Lower leg skin (tissue), 4 donors: ENCODE results near the gene ATG2B. TPM values are rescaled to one million over a fixed set of nuclear protein-coding genes. Genes with fewer than 3 reads are reported as not detected.
"Not testable (repeated sequence)": the region's sequence is repeated elsewhere in the genome, so short reads cannot be mapped to it uniquely, and the experiment has no call there.

Source experiments
- DNase-seq, 2 donors: peaks; one replicate each; pipeline ENCODE4 v3.0.0-alpha.2; 2019; ENCODE audit warnings: low spot score in 2 of 2
- H3K4me3 ChIP-seq: fragments of 200-600 bp; sonication (generic); 2 replicates; pipeline ENCODE4 v1.5.1; 2017; ENCODE audit warnings: mild to moderate bottlenecking, low read depth; ENCODE audit not compliant: poor library complexity, severe bottlenecking
- POLR2A ChIP-seq, 2 donors: fragments of 450-650 bp; IDR thresholded peaks; one replicate each; pipeline ENCODE4 v1.6.1; 2016 to 2017; ENCODE audit warnings: antibody characterized with exemption in 2 of 2, mild to moderate bottlenecking in 1 of 2, moderate library complexity in 1 of 2
- WGBS, 2 donors: methylation state at CpG; one replicate each; pipeline ENCODE4 v1.1.5; 2018; 5-methylcytosine and 5-hydroxymethylcytosine counted together
- intact Hi-C: fragments of 100-400 bp; cut with DNase I; formaldehyde crosslinking; loops from one replicate; pipeline ENCODE4 v1.15.0; 2023; ENCODE audit warnings: low total_unique reads
- total RNA-seq, 4 donors: library from RNA; depleted of rRNA; stranded (reverse); fragments of >200 nt; gene quantifications; one replicate each; pipeline ENCODE4 v1.1.0, GENCODE V29; 2016
- TF ChIP-seq, protein P1 (sequence below), 3 donors: fragments of 450-650 bp; IDR thresholded peaks; one replicate each; pipeline ENCODE4 v1.5.1; 2016; ENCODE audit warnings: antibody characterized with exemption in 3 of 3, mild to moderate bottlenecking in 3 of 3, moderate library complexity in 2 of 3

The ATG2B gene
- total RNA-seq, 4 donors from 2014 or later: 23.8 to 44.8 (median 30.9) TPM

DNA sequence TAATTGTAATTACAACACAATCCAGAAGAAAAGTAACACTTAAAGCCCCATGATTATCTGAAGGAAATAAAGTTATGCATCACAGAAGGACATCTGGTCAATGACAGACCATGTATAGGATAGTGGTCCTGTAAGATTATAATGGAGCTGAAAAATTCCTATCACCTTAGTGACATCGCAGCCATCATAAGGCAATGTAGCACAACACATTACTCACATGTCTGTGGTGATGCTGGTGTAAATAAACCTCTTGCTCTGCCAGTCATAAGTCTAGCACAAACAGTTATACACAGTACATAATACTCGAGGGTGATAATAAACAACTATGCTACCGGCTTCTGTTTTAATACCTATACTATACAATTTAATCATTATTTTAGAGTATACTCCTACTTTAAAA, 11.2 kb downstream of the ATG2B start:
- 86 to 94% methylated on average over 3 of the region's 3 CpGs for WGBS, 2 donors
- no peak for DNase-seq
- intact Hi-C loops: no loop called here
- H3K4me3 ChIP-seq: no peak overlapping the region
- TF ChIP-seq, protein P1, sequence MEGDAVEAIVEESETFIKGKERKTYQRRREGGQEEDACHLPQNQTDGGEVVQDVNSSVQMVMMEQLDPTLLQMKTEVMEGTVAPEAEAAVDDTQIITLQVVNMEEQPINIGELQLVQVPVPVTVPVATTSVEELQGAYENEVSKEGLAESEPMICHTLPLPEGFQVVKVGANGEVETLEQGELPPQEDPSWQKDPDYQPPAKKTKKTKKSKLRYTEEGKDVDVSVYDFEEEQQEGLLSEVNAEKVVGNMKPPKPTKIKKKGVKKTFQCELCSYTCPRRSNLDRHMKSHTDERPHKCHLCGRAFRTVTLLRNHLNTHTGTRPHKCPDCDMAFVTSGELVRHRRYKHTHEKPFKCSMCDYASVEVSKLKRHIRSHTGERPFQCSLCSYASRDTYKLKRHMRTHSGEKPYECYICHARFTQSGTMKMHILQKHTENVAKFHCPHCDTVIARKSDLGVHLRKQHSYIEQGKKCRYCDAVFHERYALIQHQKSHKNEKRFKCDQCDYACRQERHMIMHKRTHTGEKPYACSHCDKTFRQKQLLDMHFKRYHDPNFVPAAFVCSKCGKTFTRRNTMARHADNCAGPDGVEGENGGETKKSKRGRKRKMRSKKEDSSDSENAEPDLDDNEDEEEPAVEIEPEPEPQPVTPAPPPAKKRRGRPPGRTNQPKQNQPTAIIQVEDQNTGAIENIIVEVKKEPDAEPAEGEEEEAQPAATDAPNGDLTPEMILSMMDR (IDR thresholded peaks at IDR 0.05): no peak
- no peak for TF ChIP-seq POLR2A (IDR thresholded peaks at IDR 0.05)

DNA sequence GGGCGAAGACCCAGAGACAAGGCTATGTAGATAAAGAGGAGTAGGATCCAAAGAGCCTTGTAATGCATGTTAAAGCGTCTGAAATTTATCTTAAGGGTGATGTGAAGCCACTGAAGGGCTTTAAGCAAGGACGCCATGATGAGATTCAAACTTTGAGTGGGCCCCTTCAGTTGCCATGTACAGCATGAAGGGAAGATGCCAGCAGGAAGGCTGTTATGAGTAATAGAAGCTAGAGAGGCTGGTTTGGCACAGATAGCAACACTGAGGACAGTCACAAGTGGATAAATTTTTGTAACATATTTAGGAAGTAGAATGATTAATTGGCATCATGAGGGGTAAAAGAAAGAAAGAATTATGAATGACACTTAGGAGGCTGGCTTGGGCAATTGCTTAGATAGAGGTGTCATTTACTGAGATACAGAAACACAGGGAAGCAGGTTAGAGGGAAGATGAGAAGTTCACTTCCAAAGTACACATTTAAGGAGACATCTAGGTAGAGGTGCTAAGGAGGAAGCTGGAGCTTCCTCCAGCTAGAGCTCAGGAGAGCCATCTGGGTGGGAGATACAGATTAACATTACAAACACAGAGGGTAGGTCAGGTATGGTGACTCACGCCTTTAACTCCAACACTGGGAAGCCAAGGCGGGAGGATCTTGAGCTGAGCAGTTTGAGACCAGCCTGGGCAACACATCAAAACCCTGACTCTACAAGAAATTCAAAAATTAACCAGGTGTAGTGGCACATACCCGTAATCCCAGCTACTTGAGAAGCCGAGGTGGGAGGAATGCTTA, 13.7 kb downstream of the ATG2B start:
- no peak for DNase-seq
- TF ChIP-seq, protein P1 (IDR thresholded peaks at IDR 0.05): no peak
- TF ChIP-seq POLR2A (IDR thresholded peaks at IDR 0.05): no peak
- WGBS, 2 donors: 79 to 88% methylated on average over 7 of the region's 7 CpGs
- intact Hi-C loops: no loop called here
- no peak overlapping the region for H3K4me3 ChIP-seq

DNA sequence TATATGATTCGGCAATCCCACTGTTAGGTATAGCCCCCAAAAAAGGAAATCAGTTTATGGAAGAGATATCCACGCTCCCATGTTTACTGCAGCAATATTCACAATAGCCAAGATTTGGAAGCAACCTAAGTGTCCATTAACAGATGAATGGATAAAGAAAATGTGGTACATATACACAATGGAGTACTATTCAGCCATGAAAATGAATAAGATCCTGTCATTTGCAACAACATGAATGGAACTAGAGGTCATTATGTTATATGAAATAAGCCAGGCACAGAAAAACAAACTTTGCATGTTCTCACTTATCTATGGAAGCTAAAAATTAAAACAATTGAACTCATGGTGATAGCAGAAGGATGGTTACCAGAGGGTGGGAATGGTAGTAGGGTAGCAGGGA, 15.2 kb downstream of the ATG2B start:
- DNase-seq, intact Hi-C loops, H3K4me3 ChIP-seq: not testable (repeated sequence)
- 93 to 96% methylated on average over 2 of the region's 2 CpGs for WGBS, 2 donors

DNA sequence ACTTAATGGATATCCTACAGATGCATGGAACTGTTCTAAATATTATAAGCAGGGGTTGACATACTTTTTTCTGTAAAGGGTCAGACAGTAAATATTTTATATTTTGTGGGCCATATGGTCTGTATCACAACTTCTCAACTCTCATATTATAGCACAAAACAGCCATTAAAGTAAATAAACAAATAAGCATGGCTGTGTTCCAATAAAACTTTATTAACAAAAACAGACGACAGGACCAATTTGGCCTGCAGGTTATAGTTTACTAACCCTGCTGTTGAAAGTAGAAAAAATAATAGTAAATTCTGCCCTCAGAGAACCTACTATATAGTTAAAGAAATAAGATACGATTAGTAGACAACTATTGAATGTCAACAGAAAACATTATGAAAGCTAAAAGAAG, 17.5 kb downstream of the ATG2B start:
- intact Hi-C loops: no loop called here
- WGBS, 2 donors: 91 to 92% methylated on average over 2 of the region's 2 CpGs
- no peak for DNase-seq
- H3K4me3 ChIP-seq: no peak overlapping the region
- no peak for TF ChIP-seq POLR2A (IDR thresholded peaks at IDR 0.05)
- TF ChIP-seq, protein P1 (IDR thresholded peaks at IDR 0.05): no peak

DNA sequence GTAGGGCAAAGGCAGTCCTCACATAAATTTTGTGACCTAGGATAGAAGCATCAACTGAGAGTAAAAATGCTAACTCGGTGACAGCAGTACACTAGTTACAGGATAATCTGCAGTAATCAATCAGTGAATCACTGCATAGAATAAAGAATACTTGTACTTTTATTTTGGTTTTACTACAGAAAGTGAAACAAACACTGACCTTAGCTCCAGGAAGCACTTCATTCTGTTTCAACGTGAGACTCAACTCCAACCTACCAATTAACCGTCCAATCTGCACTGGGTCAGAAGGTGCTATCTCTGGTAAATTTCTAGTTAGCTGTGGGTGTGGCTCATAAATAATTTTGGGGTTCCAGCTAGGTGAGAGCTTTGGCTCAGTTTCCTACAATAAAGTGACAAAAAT, 21.8 kb downstream of the ATG2B start:
- 84 to 88% methylated on average over 3 of the region's 3 CpGs for WGBS, 2 donors
- TF ChIP-seq, protein P1 (IDR thresholded peaks at IDR 0.05): no peak
- no peak for TF ChIP-seq POLR2A (IDR thresholded peaks at IDR 0.05)
- intact Hi-C loops: no loop called here
- no peak overlapping the region for H3K4me3 ChIP-seq
- no peak for DNase-seq

DNA sequence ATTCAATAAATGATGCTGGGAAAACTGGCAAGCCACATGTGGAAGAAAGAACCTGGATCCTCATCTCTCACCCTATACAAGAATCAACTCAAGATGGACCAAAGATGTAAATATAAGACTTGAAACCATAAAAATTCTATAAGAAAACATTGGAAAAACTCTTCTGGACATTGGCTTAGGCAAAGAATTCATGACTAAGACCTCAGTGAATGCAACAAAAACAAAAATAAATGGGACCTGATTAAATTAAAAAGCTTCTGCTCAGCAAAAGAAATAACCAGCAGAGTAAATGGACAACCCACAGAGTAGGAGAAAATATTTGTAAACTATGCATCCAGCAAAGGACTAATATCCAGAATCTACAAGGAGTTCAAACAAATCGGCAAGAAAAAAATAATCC, 24.6 kb downstream of the ATG2B start:
- WGBS, 2 donors: 97 to 100% methylated on average over 1 of the region's 1 CpG
- no peak overlapping the region for H3K4me3 ChIP-seq
- DNase-seq: no peak
- intact Hi-C loops: no loop called here
- TF ChIP-seq POLR2A (IDR thresholded peaks at IDR 0.05): no peak
- TF ChIP-seq, protein P1 (IDR thresholded peaks at IDR 0.05): no peak
